Mucosa of rectum (tissue), 2 donors: ENCODE measurements around the gene TRIM14.
A peak's percentile ranks its signal among the peaks of the same experiment; 100 is the strongest.
"Not testable (repeated sequence)": the region's sequence is repeated elsewhere in the genome, so short reads cannot be mapped to it uniquely, and the experiment has no call there.

Experiments used
- H3K27ac ChIP-seq, 2 donors: one replicate each; pipeline ENCODE4 v1.7.0; 2013; ENCODE audit warnings: inconsistent platforms in 2 of 2, low read depth in 2 of 2, low read length in 2 of 2
- H3K27me3 ChIP-seq, 2 donors: one replicate each; pipeline ENCODE4 v1.7.0; 2013; ENCODE audit warnings: low read length in 2 of 2; ENCODE audit not compliant: control insufficient read depth in 2 of 2, insufficient read depth in 2 of 2
- H3K36me3 ChIP-seq, 2 donors: one replicate each; pipeline ENCODE4 v1.7.0; 2013; ENCODE audit warnings: low read length in 2 of 2; ENCODE audit not compliant: control insufficient read depth in 2 of 2, insufficient read depth in 2 of 2
- H3K4me1 ChIP-seq, 2 donors: one replicate each; pipeline ENCODE4 v1.7.0; 2013; ENCODE audit warnings: low read length in 2 of 2, mild to moderate bottlenecking in 1 of 2; ENCODE audit not compliant: control insufficient read depth in 2 of 2, insufficient read depth in 2 of 2
- H3K4me3 ChIP-seq, 2 donors: one replicate each; pipeline ENCODE4 v1.7.0; 2013; ENCODE audit warnings: low read length in 2 of 2
- H3K9ac ChIP-seq, 2 donors: one replicate each; pipeline ENCODE4 v1.7.0; 2013; ENCODE audit warnings: low read length in 2 of 2, low read depth in 1 of 2, mild to moderate bottlenecking in 1 of 2
- H3K9me3 ChIP-seq, 2 donors: one replicate each; pipeline ENCODE4 v1.7.0; 2013; ENCODE audit warnings: low read length in 2 of 2; ENCODE audit not compliant: control insufficient read depth in 2 of 2
- donor health status: healthy.
- donor health status: Normal muscosa, but diverticular disease.

Gene TRIM14

GRCh38 chr9:98076514-98076890 lies 42.5 kb downstream of the TRIM14 start:
- Histone ChIP-seq H3K36me3 (peaks cover 37 to 47% of the 10 kb centered on the region in 2 donors), H3K4me1 (peaks cover 28 to 50% of the 10 kb centered on the region in 2 donors)
- H3K27ac ChIP-seq, H3K9ac ChIP-seq, H3K4me3 ChIP-seq, H3K9me3 ChIP-seq, H3K27me3 ChIP-seq: not testable (repeated sequence)

DNA sequence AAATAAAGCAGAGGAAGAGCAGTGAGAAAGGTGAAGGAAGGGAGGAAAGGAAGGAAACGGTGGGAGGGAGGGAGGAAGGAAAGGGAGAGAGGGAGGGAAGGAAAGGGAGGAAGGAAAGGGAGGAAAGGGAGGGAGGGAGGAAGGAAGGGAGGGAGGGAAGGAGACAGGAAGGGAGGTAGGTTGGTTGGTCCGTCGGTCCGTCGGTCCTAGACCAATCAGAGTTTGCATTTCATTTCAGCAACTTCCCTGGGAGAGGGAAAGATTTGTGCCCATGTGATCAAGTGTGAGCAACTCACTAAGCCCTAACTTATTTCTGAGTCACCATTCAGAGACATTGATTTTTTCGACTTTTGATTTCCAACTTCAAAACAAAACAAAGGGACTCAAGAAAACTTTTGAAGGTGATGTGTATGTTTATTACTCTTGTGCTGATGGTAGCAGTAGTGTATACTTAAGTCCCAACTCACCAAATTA lies 43.7 kb downstream of the TRIM14 start:
- Histone ChIP-seq H3K27me3 (no peaks in the 10 kb centered on the region), H3K9ac (peak overlapping the region in 1 of 2 donors; percentile 79), H3K36me3 (peaks cover 26 to 36% of the 10 kb centered on the region in 2 donors), H3K4me1 (peaks cover 29 to 48% of the 10 kb centered on the region in 2 donors), H3K9me3 (no peaks in the 10 kb centered on the region), H3K27ac (peak overlapping the region; percentile 28 to 45), H3K4me3 (no peak overlapping the region)

- Histone ChIP-seq H3K27ac (peak overlapping the region; percentile 96 to 97), H3K4me3 (peak overlapping the region in 1 of 2 donors; percentile 3), H3K36me3 (peaks cover 20 to 32% of the 10 kb centered on the region in 2 donors), H3K9me3 (no peaks in the 10 kb centered on the region), H3K27me3 (no peaks in the 10 kb centered on the region), H3K9ac (peak overlapping the region; percentile 63 to 79), H3K4me1 (peaks cover 29 to 45% of the 10 kb centered on the region in 2 donors)
These were observed 44.7 kb downstream of the TRIM14 start for GRCh38 chr9:98074115-98074990.

DNA sequence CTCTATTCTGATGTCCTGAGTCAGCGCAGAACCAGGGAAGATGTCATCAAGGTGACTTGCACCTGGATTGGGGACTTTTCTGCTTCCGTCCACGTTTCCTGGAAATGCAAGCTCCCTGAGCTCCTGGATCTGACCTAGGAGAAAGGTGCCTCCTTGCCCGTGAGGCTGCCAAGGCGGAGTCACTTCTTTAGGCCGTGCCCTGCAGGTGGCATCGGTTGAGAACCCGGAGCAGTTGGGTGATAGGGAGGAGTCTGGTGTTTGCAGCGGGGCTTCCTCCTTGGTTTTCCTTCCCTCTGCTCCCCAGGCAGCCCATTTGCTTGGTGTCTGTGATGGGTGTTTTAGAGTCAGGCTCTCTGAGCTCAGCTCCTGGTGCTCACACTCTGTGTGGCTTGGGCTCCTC lies 47.3 kb downstream of the TRIM14 start:
- Histone ChIP-seq H3K27me3 (no peaks in the 10 kb centered on the region), H3K4me3 (peak overlapping the region; percentile 4 to 22), H3K9me3 (no peaks in the 10 kb centered on the region), H3K4me1 (peaks cover 29 to 47% of the 10 kb centered on the region in 2 donors), H3K36me3 (peaks cover 8 to 21% of the 10 kb centered on the region in 2 donors), H3K9ac (peak overlapping the region; percentile 68 to 73), H3K27ac (peak overlapping the region; percentile 96 to 97)

DNA sequence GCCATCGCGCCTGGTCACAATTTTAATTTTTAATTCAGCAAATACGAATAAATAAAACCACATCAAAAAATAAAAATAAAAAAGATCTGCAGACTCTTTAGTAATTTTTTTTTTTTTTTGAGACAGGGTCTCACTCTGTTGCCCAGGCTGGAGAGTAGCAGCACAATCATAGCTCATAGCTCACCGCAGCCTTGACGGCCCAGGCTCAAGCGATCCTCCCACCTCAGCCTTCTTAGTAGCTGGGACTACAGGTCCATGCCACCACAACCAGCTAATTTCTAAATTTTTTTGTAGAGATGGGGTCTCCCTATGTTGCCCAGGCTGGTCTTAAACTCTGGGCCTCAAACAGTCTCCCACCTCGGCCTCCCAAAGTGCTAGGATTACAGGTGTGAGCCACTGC lies 48.3 kb downstream of the TRIM14 start:
- Histone ChIP-seq H3K36me3 (peaks cover 13 to 23% of the 10 kb centered on the region in 2 donors), H3K9me3 (no peaks in the 10 kb centered on the region), H3K9ac (peak overlapping the region in 1 of 2 donors; percentile 73), H3K27ac (peak overlapping the region; percentile 96 to 97), H3K27me3 (no peaks in the 10 kb centered on the region), H3K4me3 (no peak overlapping the region), H3K4me1 (peaks cover 29 to 50% of the 10 kb centered on the region in 2 donors)

DNA sequence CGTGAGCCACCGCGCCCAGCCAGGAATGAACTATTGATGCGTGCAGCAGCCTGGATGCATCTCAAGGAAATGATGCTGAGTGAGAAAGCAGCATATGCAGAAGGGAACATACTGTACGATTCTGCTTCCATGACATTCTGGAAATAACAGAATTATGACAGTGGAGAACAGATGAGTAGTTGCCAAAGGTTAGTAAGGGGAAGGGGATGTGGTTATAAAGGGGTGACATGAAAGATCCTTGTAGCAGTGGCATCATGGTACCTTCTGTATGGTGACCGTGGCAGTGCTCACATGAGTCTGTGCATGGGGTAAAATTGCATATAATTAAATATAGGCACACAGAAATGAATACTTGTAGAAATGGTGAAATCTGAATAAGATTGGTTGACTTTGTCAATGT lies 49.5 kb downstream of the TRIM14 start:
- Histone ChIP-seq H3K4me3 (no peak overlapping the region), H3K4me1 (peaks cover 25 to 41% of the 10 kb centered on the region in 2 donors), H3K27me3 (no peaks in the 10 kb centered on the region), H3K36me3 (peaks cover 19 to 28% of the 10 kb centered on the region in 2 donors), H3K9me3 (no peaks in the 10 kb centered on the region), H3K9ac (no peak overlapping the region), H3K27ac (no peak overlapping the region)

GRCh38 chr9:98067184-98067583 lies 51.8 kb downstream of the TRIM14 start:
- H3K4me3 ChIP-seq, result no peak overlapping the region
- peaks cover 14 to 28% of the 10 kb centered on the region in 2 donors for H3K4me1 ChIP-seq
- no peaks in the 10 kb centered on the region for H3K27me3 ChIP-seq
- H3K36me3 ChIP-seq, result peaks cover 31 to 39% of the 10 kb centered on the region in 2 donors
- no peaks in the 10 kb centered on the region for H3K9me3 ChIP-seq
- H3K9ac ChIP-seq, result no peak overlapping the region
- no peak overlapping the region for H3K27ac ChIP-seq

- Histone ChIP-seq H3K27ac (no peak overlapping the region), H3K27me3 (no peaks in the 10 kb centered on the region), H3K9me3 (no peaks in the 10 kb centered on the region), H3K36me3 (peaks cover 34 to 44% of the 10 kb centered on the region in 2 donors), H3K4me1 (peaks cover 5 to 24% of the 10 kb centered on the region in 2 donors), H3K4me3 (no peak overlapping the region), H3K9ac (no peak overlapping the region)
These were observed 52.8 kb downstream of the TRIM14 start for GRCh38 chr9:98066235-98066634.

DNA sequence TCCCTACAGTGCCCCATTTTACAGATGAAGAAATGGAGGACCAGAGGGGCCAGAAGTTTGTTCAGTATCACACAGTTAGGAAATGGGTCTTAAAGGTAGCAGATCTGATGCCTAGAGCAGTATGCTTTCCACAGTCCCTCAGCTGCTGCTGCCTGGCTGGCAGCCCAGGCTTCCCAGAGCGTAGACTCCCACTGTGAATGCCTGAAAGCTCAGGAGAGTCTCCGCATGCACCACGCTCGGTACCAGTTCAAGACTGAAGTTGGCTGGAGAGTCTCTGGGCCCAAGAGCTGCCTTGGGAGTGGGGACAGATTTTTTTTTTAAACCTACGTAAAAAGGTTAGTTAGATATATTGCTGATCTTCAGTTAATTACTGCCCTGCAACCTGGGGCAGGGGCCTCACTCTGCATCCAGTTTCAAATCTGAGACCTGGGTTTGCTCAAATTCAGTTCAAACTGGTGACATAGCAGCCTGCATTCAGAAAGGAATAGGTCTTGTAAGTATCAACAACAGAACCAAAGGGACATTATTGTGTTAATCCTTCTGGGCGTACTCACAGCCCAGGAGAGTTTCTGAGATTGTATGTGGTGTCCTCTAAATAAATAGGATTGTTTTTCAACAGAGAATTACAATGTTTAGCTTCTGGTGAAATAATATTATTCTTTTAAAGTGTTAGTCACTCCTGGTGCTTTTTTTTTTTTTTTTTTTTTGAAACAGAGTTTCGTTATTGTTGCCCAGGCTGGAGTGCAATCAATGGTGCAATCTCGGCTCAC lies 54.2 kb downstream of the TRIM14 start:
- H3K9me3 ChIP-seq, result no peaks in the 10 kb centered on the region
- H3K27me3 ChIP-seq, result no peaks in the 10 kb centered on the region
- peaks cover 38 to 49% of the 10 kb centered on the region in 2 donors for H3K36me3 ChIP-seq
- H3K4me1 ChIP-seq, result peaks cover 1 to 22% of the 10 kb centered on the region in 2 donors
- H3K27ac ChIP-seq, result no peak overlapping the region
- no peak overlapping the region for H3K4me3 ChIP-seq
- H3K9ac ChIP-seq, result no peak overlapping the region

DNA sequence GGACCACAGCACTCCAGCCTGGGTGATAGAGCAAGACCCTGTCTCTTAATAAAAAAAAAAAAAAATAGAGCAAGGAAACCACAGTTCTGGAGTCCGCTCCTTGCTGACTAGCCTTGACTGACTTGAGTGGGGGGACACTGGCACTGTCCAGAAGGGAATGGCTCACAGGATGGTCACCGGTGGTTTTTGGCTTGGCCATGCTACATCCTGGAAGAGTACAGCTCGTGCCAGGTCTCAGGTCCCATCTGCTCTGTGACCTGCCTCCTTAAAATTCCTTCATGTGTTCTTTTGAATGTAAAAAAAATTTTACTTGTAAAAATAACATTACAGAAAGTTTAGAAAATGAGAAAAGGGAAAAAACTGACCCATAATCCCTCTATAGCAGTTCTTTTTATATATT lies 56.9 kb downstream of the TRIM14 start:
- H3K9ac ChIP-seq, result peak overlapping the region; percentile 28 to 34
- H3K27ac ChIP-seq, result peak overlapping the region; percentile 48 to 79
- no peaks in the 10 kb centered on the region for H3K9me3 ChIP-seq
- peak overlapping the region in 1 of 2 donors; percentile 9 for H3K4me3 ChIP-seq
- H3K27me3 ChIP-seq, result no peaks in the 10 kb centered on the region
- H3K36me3 ChIP-seq, result peaks cover 33 to 39% of the 10 kb centered on the region in 2 donors
- peaks cover 15 to 35% of the 10 kb centered on the region in 2 donors for H3K4me1 ChIP-seq
